ENCODE data around the gene PLVAP.

DNA sequence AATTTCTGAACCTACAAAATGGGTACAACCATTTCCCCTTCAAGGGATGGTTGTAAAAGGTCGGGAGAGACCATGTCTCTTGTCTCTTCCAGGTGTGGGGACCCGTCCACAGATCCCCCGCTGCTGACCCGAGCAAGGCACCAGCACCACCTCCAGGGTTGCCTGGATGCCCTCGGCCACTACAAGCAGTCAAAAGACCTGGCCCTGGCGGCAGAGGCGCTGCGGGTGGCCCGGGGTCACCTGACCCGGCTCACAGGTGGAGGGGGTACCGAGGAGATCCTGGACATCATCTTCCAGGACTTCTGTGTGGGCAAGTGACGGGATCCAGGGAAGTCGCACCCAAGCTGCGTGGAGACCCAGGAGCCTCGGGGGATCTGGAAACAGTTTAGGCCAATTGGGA, 35.8 kb downstream of the PLVAP start:
- TF ChIP-seq, protein P1, sequence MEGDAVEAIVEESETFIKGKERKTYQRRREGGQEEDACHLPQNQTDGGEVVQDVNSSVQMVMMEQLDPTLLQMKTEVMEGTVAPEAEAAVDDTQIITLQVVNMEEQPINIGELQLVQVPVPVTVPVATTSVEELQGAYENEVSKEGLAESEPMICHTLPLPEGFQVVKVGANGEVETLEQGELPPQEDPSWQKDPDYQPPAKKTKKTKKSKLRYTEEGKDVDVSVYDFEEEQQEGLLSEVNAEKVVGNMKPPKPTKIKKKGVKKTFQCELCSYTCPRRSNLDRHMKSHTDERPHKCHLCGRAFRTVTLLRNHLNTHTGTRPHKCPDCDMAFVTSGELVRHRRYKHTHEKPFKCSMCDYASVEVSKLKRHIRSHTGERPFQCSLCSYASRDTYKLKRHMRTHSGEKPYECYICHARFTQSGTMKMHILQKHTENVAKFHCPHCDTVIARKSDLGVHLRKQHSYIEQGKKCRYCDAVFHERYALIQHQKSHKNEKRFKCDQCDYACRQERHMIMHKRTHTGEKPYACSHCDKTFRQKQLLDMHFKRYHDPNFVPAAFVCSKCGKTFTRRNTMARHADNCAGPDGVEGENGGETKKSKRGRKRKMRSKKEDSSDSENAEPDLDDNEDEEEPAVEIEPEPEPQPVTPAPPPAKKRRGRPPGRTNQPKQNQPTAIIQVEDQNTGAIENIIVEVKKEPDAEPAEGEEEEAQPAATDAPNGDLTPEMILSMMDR (IDR thresholded peaks at IDR 0.05) = no peak
- TF ChIP-seq POLR2A (IDR thresholded peaks at IDR 0.05) = no peak
